Neutrophil (primary cell): ENCODE data around the gene ATP2A3.
A peak's percentile ranks its signal among the peaks of the same experiment; 100 is the strongest.

Experiments used
- H3K27ac ChIP-seq: fragments of 200-600 bp; sonication (generic); 2 replicates; pipeline ENCODE4 v1.5.1; 2016; ENCODE audit warnings: mild to moderate bottlenecking, moderate library complexity
- H3K27me3 ChIP-seq: fragments of 200-600 bp; sonication (generic); 2 replicates; pipeline ENCODE4 v1.6.0; 2016; ENCODE audit warnings: mild to moderate bottlenecking
- H3K36me3 ChIP-seq: fragments of 200-600 bp; sonication (generic); 2 replicates; pipeline ENCODE4 v1.5.1; 2017
- H3K4me1 ChIP-seq, 2 experiments: fragments of 200-600 bp in 1 of 2; sonication (generic) in 1 of 2; 1 replicate in 1 of 2; 2 replicates in 1 of 2; pipeline versions ENCODE4 v1.5.1 to v1.6.1; 2013 to 2016; ENCODE audit warnings: low read depth in 1 of 2, low read length in 1 of 2, mild to moderate bottlenecking in 1 of 2, moderate library complexity in 1 of 2; ENCODE audit not compliant: control insufficient read depth in 1 of 2, insufficient read depth in 1 of 2
- H3K4me3 ChIP-seq, 2 experiments: fragments of 200-600 bp in 1 of 2; sonication (generic) in 1 of 2; 1 replicate in 1 of 2; 2 replicates in 1 of 2; pipeline ENCODE4 v1.5.1; 2013 to 2016; ENCODE audit warnings: low read depth in 1 of 2, low read length in 1 of 2, mild to moderate bottlenecking in 1 of 2, moderate library complexity in 1 of 2
- H3K9me3 ChIP-seq: fragments of 200-600 bp; sonication (generic); 2 replicates; pipeline ENCODE4 v1.5.1; 2016
- CTCF ChIP-seq: fragments of 200-600 bp; sonication (generic); IDR thresholded peaks from 2 replicates; pipeline ENCODE4 v1.5.1; 2016; ENCODE audit warnings: antibody characterized with exemption

Gene ATP2A3

GRCh38 chr17:3959921-3960601 is 4.2 kb downstream of the ATP2A3 start:
- H3K4me3 ChIP-seq = peak overlapping the region; percentile 6 to 91
- peaks cover 56 to 60% of the 10 kb centered on the region in 2 experiments for H3K4me1 ChIP-seq
- peak overlapping the region; percentile 97 for H3K27ac ChIP-seq

DNA sequence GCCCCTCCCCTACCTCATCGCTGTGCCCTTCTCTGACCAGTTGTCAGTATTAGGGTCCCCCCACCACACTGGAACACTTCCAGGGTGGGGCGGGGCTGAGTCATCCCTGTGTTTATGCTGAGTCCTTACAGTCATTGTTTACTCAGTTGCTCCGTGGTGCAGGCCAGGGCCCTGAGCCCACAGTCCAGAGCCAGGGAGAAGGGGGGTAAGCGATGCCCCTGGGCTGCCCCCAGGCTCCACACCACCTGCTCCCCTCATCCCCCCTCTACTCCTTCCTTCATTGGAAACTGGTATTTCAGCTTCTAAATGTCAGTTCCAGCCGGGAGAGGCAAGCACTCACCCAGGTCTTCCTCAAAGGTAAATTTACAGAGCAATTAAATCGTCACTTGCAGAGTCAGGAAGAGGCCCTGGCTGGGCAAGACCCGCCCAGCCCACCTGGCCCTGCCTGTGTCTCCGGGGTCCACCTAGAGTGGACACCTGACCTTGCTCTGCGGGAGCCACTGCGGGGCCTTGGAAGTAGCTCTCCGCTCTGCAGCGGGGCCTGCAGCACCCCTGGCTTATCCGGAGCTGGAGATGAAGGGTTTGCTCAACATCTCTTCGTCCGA is 4.8 kb downstream of the ATP2A3 start:
- no peaks in the 10 kb centered on the region for H3K27me3 ChIP-seq
- no peaks in the 10 kb centered on the region for H3K9me3 ChIP-seq
- H3K4me1 ChIP-seq = peaks cover 54 to 55% of the 10 kb centered on the region in 2 experiments
- H3K4me3 ChIP-seq = peak overlapping the region in 1 of 2 experiments; percentile 5
- H3K27ac ChIP-seq = peak overlapping the region; percentile 97
- TF ChIP-seq CTCF = no peak
- peaks cover 40% of the 10 kb centered on the region for H3K36me3 ChIP-seq

More at GRCh38 chr17:3959921-3960601, 4.2 kb downstream of the ATP2A3 start:
- TF ChIP-seq CTCF = no peak
- Histone ChIP-seq H3K36me3 (peaks cover 34% of the 10 kb centered on the region), H3K27me3 (no peaks in the 10 kb centered on the region), H3K9me3 (no peaks in the 10 kb centered on the region)

GRCh38 chr17:3957735-3958599 is 6.3 kb downstream of the ATP2A3 start:
- H3K9me3 ChIP-seq = no peaks in the 10 kb centered on the region
- peak overlapping the region; percentile 59 for H3K27ac ChIP-seq
- H3K27me3 ChIP-seq = no peaks in the 10 kb centered on the region
- H3K4me1 ChIP-seq = peaks cover 48 to 51% of the 10 kb centered on the region in 2 experiments
- TF ChIP-seq CTCF = no peak
- H3K36me3 ChIP-seq = peaks cover 51% of the 10 kb centered on the region
- no peak overlapping the region for H3K4me3 ChIP-seq

DNA sequence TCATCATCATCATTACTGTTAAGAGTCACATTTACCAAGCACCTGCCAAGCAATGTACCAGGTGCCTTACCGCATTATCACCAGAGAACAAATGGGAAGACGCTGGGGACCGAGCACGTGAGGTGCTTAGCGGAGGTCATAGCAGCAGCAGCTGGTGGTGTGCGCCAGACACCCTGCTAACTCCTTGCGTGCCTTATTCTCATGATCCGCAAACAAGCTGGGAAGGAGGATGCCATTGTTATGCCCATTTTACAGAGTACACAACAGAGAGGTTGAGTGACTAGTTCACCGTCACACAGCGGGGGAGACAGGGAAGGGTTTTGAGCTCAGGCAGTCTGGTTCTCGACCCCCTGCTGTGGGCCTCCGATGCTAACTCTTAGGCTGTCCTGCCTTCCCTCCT is 7.3 kb downstream of the ATP2A3 start:
- TF ChIP-seq CTCF = no peak
- Histone ChIP-seq H3K9me3 (no peaks in the 10 kb centered on the region), H3K36me3 (peaks cover 61% of the 10 kb centered on the region), H3K4me3 (no peak overlapping the region), H3K27me3 (no peaks in the 10 kb centered on the region), H3K27ac (peak overlapping the region; percentile 59), H3K4me1 (peaks cover 38 to 41% of the 10 kb centered on the region in 2 experiments)

DNA sequence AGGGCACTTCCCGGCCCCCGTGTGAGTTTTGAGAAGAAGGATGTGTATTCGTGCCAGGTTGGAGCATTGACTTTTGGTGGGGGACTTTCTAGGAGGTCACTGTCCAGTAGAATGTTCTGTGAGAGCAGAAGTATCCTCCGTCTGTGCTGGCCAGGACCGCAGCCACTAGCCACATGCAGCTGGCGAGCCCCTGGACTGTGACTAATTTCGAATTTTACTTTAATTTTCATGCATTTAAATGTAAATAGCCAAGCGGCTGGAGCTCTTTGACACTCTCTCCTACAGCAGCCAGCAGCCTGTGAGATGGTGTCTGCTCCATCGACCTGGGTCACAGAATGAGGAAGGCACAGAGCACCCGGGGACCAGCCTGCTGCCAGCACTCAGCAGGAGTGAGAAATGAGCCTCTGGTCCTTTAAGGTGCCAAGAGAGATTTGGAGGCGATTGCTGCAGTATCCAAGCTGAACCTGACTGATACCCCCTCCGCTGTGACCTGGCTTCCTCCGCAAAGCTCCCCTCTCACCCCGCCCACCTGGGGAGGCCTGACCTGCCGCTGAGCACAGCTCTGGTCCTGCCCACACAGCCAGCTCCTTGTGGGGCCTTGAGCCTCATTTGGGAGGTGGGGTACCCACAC is 7.8 kb downstream of the ATP2A3 start:
- no peaks in the 10 kb centered on the region for H3K27me3 ChIP-seq
- H3K4me1 ChIP-seq = peaks cover 33 to 36% of the 10 kb centered on the region in 2 experiments
- H3K4me3 ChIP-seq = no peak overlapping the region
- no peaks in the 10 kb centered on the region for H3K9me3 ChIP-seq
- H3K27ac ChIP-seq = peak overlapping the region; percentile 59
- no peak for TF ChIP-seq CTCF
- H3K36me3 ChIP-seq = peaks cover 66% of the 10 kb centered on the region
